Middle frontal gyrus (tissue), 1 donor: Measurements from ENCODE around the gene AKNAD1.

Experiments
- DNase-seq: peaks from one replicate; pipeline ENCODE4 v3.0.0-alpha.2; 2015; ENCODE audit warnings: low spot score; ENCODE audit errors: extremely low spot score

The AKNAD1 gene

GRCh38 chr1:108830119-108831008 lies 26.5 kb downstream of the AKNAD1 start:
- DNase-seq = peak; percentile 40

GRCh38 chr1:108829498-108829916 lies 27.4 kb downstream of the AKNAD1 start:
- no peak for DNase-seq

- DNase-seq = peak; percentile 60
Observed at GRCh38 chr1:108828074-108828961, 28.6 kb downstream of the AKNAD1 start.

- DNase-seq = no peak
Observed at GRCh38 chr1:108826081-108826635, 30.7 kb downstream of the AKNAD1 start.

- no peak for DNase-seq
Observed at GRCh38 chr1:108824051-108824450, 32.8 kb downstream of the AKNAD1 start.

- DNase-seq = no peak
Observed at GRCh38 chr1:108823632-108824031, 33.3 kb downstream of the AKNAD1 start.

- DNase-seq = no peak
Observed at GRCh38 chr1:108819878-108820277, 37.0 kb downstream of the AKNAD1 start.

GRCh38 chr1:108817811-108818210 lies 39.1 kb downstream of the AKNAD1 start:
- no peak for DNase-seq

GRCh38 chr1:108817016-108817415 lies 39.9 kb downstream of the AKNAD1 start:
- DNase-seq = peak; percentile 8

GRCh38 chr1:108816049-108816893 lies 40.6 kb downstream of the AKNAD1 start:
- DNase-seq = peak; percentile 87

- DNase-seq = no peak
Observed at GRCh38 chr1:108815566-108815965, 41.3 kb downstream of the AKNAD1 start.

- DNase-seq = no peak
Observed at GRCh38 chr1:108814343-108815125, 42.4 kb downstream of the AKNAD1 start.

GRCh38 chr1:108813326-108813725 lies 43.6 kb downstream of the AKNAD1 start:
- no peak for DNase-seq

GRCh38 chr1:108811611-108812010 lies 45.3 kb downstream of the AKNAD1 start:
- no peak for DNase-seq

GRCh38 chr1:108808438-108808837 lies 48.5 kb downstream of the AKNAD1 start:
- no peak for DNase-seq

- DNase-seq = no peak
Observed at GRCh38 chr1:108803548-108803947, 53.3 kb downstream of the AKNAD1 start.

- no peak for DNase-seq
Observed at GRCh38 chr1:108801101-108801500, 55.8 kb downstream of the AKNAD1 start.

- no peak for DNase-seq
Observed at GRCh38 chr1:108799001-108799400, 57.9 kb downstream of the AKNAD1 start.

GRCh38 chr1:108792420-108792819 lies 64.5 kb downstream of the AKNAD1 start:
- DNase-seq = no peak

- no peak for DNase-seq
Observed at GRCh38 chr1:108791790-108792189, 65.1 kb downstream of the AKNAD1 start.
